Hepatocyte (in vitro differentiated cells): Measurements from ENCODE around the gene UCHL5.

Experiments used
- EZH2 ChIP-seq: fragments of 200-600 bp; sonication (generic); IDR thresholded peaks from 2 replicates; pipeline ENCODE4 v1.6.1; 2016; ENCODE audit warnings: antibody characterized with exemption, mild to moderate bottlenecking, borderline replicate concordance
- EZH2phosphoT487 ChIP-seq: fragments of 200-600 bp; sonication (generic); IDR thresholded peaks from one replicate; pipeline ENCODE4 v1.6.1; 2018; ENCODE audit warnings: antibody characterized with exemption, mild to moderate bottlenecking, low read depth, moderate library complexity; ENCODE audit not compliant: unreplicated experiment, severe bottlenecking

DNA sequence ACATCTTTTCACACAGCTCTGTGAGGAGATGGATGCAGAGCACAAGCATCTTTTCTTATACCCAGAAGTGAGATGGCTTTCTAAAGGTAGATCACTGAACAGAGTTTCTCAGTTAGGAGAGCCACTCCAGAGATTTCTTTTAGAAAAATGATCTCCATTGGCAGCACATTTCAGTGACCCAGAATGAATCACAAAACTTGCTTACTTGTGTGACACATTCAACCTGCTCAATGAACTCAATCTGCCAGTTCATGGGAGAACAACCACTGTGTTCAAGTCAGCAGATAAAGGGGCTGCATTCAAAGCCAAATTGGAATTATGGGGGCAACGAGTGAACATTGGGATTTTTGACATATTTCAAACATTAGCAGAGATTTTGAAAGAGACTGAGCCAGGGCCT lies 78.3 kb downstream of the UCHL5 start:
- TF ChIP-seq EZH2 = no peak
- TF ChIP-seq EZH2phosphoT487 = no peak
